Measurements from ENCODE around the gene PTP4A1. TPM values are rescaled to one million over a fixed set of nuclear protein-coding genes. Genes with fewer than 3 reads are reported as not detected.

Gene PTP4A1
- total and polyA plus RNA-seq, 4 experiments from 2014 or later = 22.6 to 96.3 (median 36.0) TPM

- H3K36me3 Mint-ChIP-seq = no peaks in the 10 kb centered on the region
- peak overlapping the region; percentile 12 to 88 (median 62) for H3K4me3 Mint-ChIP-seq
- CTCF ChIA-PET (ENCODE audit: partially characterized antibody) = no interaction called here
- peak in 2 of 5 donors; percentile 1 to 19 for DNase-seq
- Histone ChIP-seq H3K4me3 (ENCODE audit: low read length in 2 of 2) (no peak overlapping the region), H3K36me3 (ENCODE audit: insufficient read depth, low read length) (no peaks in the 10 kb centered on the region), H3K27me3 (ENCODE audit: insufficient read depth, low read length) (no peaks in the 10 kb centered on the region), H3K27ac (ENCODE audit: low read depth, low read length) (peak overlapping the region; percentile 10), H3K9me3 (ENCODE audit: control insufficient read depth in 1 of 2, low read length in 2 of 2) (no peaks in the 10 kb centered on the region), H3K4me1 (ENCODE audit: insufficient read depth, low read length) (peaks cover 12% of the 10 kb centered on the region)
- POLR2A ChIA-PET (ENCODE audit: partially characterized antibody) = no interaction called here
- peaks cover 0 to 3% (median 0%) of the 10 kb centered on the region in 8 donors for H3K9me3 Mint-ChIP-seq
- peaks cover 9 to 21% (median 11%) of the 10 kb centered on the region in 4 donors for H3K4me1 Mint-ChIP-seq
- intact Hi-C loops (cut with micrococcal nuclease) = no loop called here
- no peaks in the 10 kb centered on the region for H3K27me3 Mint-ChIP-seq
- peak overlapping the region in 5 of 7 donors; percentile 63 to 81 (median 75) for H3K27ac Mint-ChIP-seq
These were observed 42.8 kb upstream of the PTP4A1 start for GRCh38 chr6:63529498-63529897.

- POLR2A ChIA-PET (ENCODE audit: partially characterized antibody) = no interaction called here
- Mint-ChIP-seq H3K36me3 (no peaks in the 10 kb centered on the region), H3K4me3 (no peak overlapping the region), H3K4me1 (peaks cover 7 to 19% (median 11%) of the 10 kb centered on the region in 4 donors), H3K27ac (peak overlapping the region in 3 of 7 donors; percentile 63 to 77 (median 75)), H3K9me3 (peaks cover 0 to 3% (median 0%) of the 10 kb centered on the region in 8 donors), H3K27me3 (no peaks in the 10 kb centered on the region)
- Histone ChIP-seq H3K4me1 (ENCODE audit: insufficient read depth, low read length) (peaks cover 12% of the 10 kb centered on the region), H3K27me3 (ENCODE audit: insufficient read depth, low read length) (no peaks in the 10 kb centered on the region), H3K9me3 (ENCODE audit: control insufficient read depth in 1 of 2, low read length in 2 of 2) (no peaks in the 10 kb centered on the region), H3K36me3 (ENCODE audit: insufficient read depth, low read length) (no peaks in the 10 kb centered on the region), H3K27ac (ENCODE audit: low read depth, low read length) (no peak overlapping the region), H3K4me3 (ENCODE audit: low read length in 2 of 2) (no peak overlapping the region)
- intact Hi-C loops (cut with micrococcal nuclease) = no loop called here
- CTCF ChIA-PET (ENCODE audit: partially characterized antibody) = no interaction called here
- DNase-seq = no peak
These were observed 42.1 kb upstream of the PTP4A1 start for GRCh38 chr6:63530182-63530581.

- peaks cover 12% of the 10 kb centered on the region for H3K4me1 ChIP-seq (ENCODE audit: insufficient read depth, low read length)
- DNase-seq = no peak
These were observed 41.3 kb upstream of the PTP4A1 start for GRCh38 chr6:63530991-63531390.

GRCh38 chr6:63533026-63533425, 39.3 kb upstream of the PTP4A1 start:
- Mint-ChIP-seq H3K27me3 (no peaks in the 10 kb centered on the region), H3K9me3 (no peaks in the 10 kb centered on the region), H3K4me1 (peaks cover 6 to 13% (median 10%) of the 10 kb centered on the region in 4 donors), H3K27ac (no peak overlapping the region), H3K36me3 (no peaks in the 10 kb centered on the region), H3K4me3 (no peak overlapping the region)
- Histone ChIP-seq H3K9me3 (ENCODE audit: control insufficient read depth in 1 of 2, low read length in 2 of 2) (no peaks in the 10 kb centered on the region), H3K4me3 (ENCODE audit: low read length in 2 of 2) (no peak overlapping the region), H3K27me3 (ENCODE audit: insufficient read depth, low read length) (no peaks in the 10 kb centered on the region), H3K4me1 (ENCODE audit: insufficient read depth, low read length) (peaks cover 12% of the 10 kb centered on the region), H3K36me3 (ENCODE audit: insufficient read depth, low read length) (no peaks in the 10 kb centered on the region), H3K27ac (ENCODE audit: low read depth, low read length) (no peak overlapping the region)
- POLR2A ChIA-PET (ENCODE audit: partially characterized antibody) = no interaction called here
- DNase-seq = no peak
- CTCF ChIA-PET (ENCODE audit: partially characterized antibody) = interaction anchor here (1.1 to 1.2 kb wide), 2 partner anchors 41 to 42 kb away, joined by 3 read pairs; no protein-coding TSS in a partner anchor
- intact Hi-C loops (cut with micrococcal nuclease) = no loop called here

More at GRCh38 chr6:63530991-63531390, 41.3 kb upstream of the PTP4A1 start:
- Mint-ChIP-seq H3K27ac (no peak overlapping the region), H3K9me3 (no peaks in the 10 kb centered on the region), H3K4me3 (no peak overlapping the region), H3K27me3 (no peaks in the 10 kb centered on the region), H3K4me1 (peaks cover 6 to 13% (median 11%) of the 10 kb centered on the region in 4 donors), H3K36me3 (no peaks in the 10 kb centered on the region)
- Histone ChIP-seq H3K27me3 (ENCODE audit: insufficient read depth, low read length) (no peaks in the 10 kb centered on the region), H3K36me3 (ENCODE audit: insufficient read depth, low read length) (no peaks in the 10 kb centered on the region), H3K4me3 (ENCODE audit: low read length in 2 of 2) (no peak overlapping the region), H3K27ac (ENCODE audit: low read depth, low read length) (no peak overlapping the region), H3K9me3 (ENCODE audit: control insufficient read depth in 1 of 2, low read length in 2 of 2) (no peaks in the 10 kb centered on the region)
- POLR2A ChIA-PET (ENCODE audit: partially characterized antibody) = no interaction called here
- CTCF ChIA-PET (ENCODE audit: partially characterized antibody) = no interaction called here
- intact Hi-C loops (cut with micrococcal nuclease) = no loop called here

GRCh38 chr6:63533952-63534351, 38.3 kb upstream of the PTP4A1 start:
- H3K27me3 ChIP-seq (ENCODE audit: insufficient read depth, low read length) = no peaks in the 10 kb centered on the region
- Mint-ChIP-seq H3K27ac (no peak overlapping the region), H3K4me1 (peaks cover 6 to 13% (median 10%) of the 10 kb centered on the region in 4 donors), H3K36me3 (no peaks in the 10 kb centered on the region), H3K4me3 (no peak overlapping the region), H3K27me3 (no peaks in the 10 kb centered on the region), H3K9me3 (no peaks in the 10 kb centered on the region)
- intact Hi-C loops (cut with micrococcal nuclease) = no loop called here
- no peak overlapping the region for H3K27ac ChIP-seq (ENCODE audit: low read depth, low read length)
- ChIA-PET POLR2A (ENCODE audit: partially characterized antibody) (no interaction called here), CTCF (ENCODE audit: partially characterized antibody) (no interaction called here)
- H3K9me3 ChIP-seq (ENCODE audit: control insufficient read depth in 1 of 2, low read length in 2 of 2) = no peaks in the 10 kb centered on the region
- no peak for DNase-seq
- H3K4me1 ChIP-seq (ENCODE audit: insufficient read depth, low read length) = peaks cover 12% of the 10 kb centered on the region
- no peaks in the 10 kb centered on the region for H3K36me3 ChIP-seq (ENCODE audit: insufficient read depth, low read length)
- H3K4me3 ChIP-seq (ENCODE audit: low read length in 2 of 2) = no peak overlapping the region

GRCh38 chr6:63537201-63537958, 34.9 kb upstream of the PTP4A1 start:
- no peak overlapping the region for H3K27ac Mint-ChIP-seq
- no peaks in the 10 kb centered on the region for H3K36me3 Mint-ChIP-seq
- Histone ChIP-seq H3K27ac (ENCODE audit: low read depth, low read length) (no peak overlapping the region), H3K4me3 (ENCODE audit: low read length in 2 of 2) (no peak overlapping the region), H3K27me3 (ENCODE audit: insufficient read depth, low read length) (no peaks in the 10 kb centered on the region), H3K9me3 (ENCODE audit: control insufficient read depth in 1 of 2, low read length in 2 of 2) (no peaks in the 10 kb centered on the region), H3K36me3 (ENCODE audit: insufficient read depth, low read length) (no peaks in the 10 kb centered on the region), H3K4me1 (ENCODE audit: insufficient read depth, low read length) (no peaks in the 10 kb centered on the region)
- POLR2A ChIA-PET (ENCODE audit: partially characterized antibody) = no interaction called here
- H3K9me3 Mint-ChIP-seq = peaks cover 0 to 4% (median 0%) of the 10 kb centered on the region in 8 donors
- H3K27me3 Mint-ChIP-seq = peaks cover 0 to 6% of the 10 kb centered on the region in 2 donors
- CTCF ChIA-PET (ENCODE audit: partially characterized antibody) = no interaction called here
- intact Hi-C loops (cut with micrococcal nuclease) = no loop called here
- no peaks in the 10 kb centered on the region for H3K4me1 Mint-ChIP-seq
- peak overlapping the region in 1 of 8 donors; percentile 54 for H3K4me3 Mint-ChIP-seq
- no peak for DNase-seq

GRCh38 chr6:63537959-63538300, 34.4 kb upstream of the PTP4A1 start:
- H3K9me3 Mint-ChIP-seq = peaks cover 0 to 4% (median 0%) of the 10 kb centered on the region in 8 donors
- POLR2A ChIA-PET (ENCODE audit: partially characterized antibody) = no interaction called here
- no peaks in the 10 kb centered on the region for H3K36me3 ChIP-seq (ENCODE audit: insufficient read depth, low read length)
- no peak overlapping the region for H3K27ac ChIP-seq (ENCODE audit: low read depth, low read length)
- H3K36me3 Mint-ChIP-seq = no peaks in the 10 kb centered on the region
- peaks cover 2 to 6% of the 10 kb centered on the region in 2 donors for H3K27me3 Mint-ChIP-seq
- no peak overlapping the region for H3K27ac Mint-ChIP-seq
- no peak for DNase-seq
- no peaks in the 10 kb centered on the region for H3K9me3 ChIP-seq (ENCODE audit: control insufficient read depth in 1 of 2, low read length in 2 of 2)
- no peak overlapping the region for H3K4me3 ChIP-seq (ENCODE audit: low read length in 2 of 2)
- no peak overlapping the region for H3K4me3 Mint-ChIP-seq
- CTCF ChIA-PET (ENCODE audit: partially characterized antibody) = no interaction called here
- H3K4me1 Mint-ChIP-seq = no peaks in the 10 kb centered on the region
- intact Hi-C loops (cut with micrococcal nuclease) = no loop called here
- no peaks in the 10 kb centered on the region for H3K4me1 ChIP-seq (ENCODE audit: insufficient read depth, low read length)
- no peaks in the 10 kb centered on the region for H3K27me3 ChIP-seq (ENCODE audit: insufficient read depth, low read length)
